IMR-90 (cell line): ENCODE measurements around the gene ACKR4. TPM values are rescaled to one million over a fixed set of nuclear protein-coding genes. Genes with fewer than 3 reads are reported as not detected.

ENCODE experiments used
- ATAC-seq: fragments of 200-7000 bp; cut with Tn5 transposase; 2 replicates; pipeline ENCODE4 v1.9.1; 2020; ENCODE audit warnings: low read depth, mild to moderate bottlenecking, moderate library complexity
- BruUV-seq: library from RNA; stranded (reverse); fragments of 400-500 nt; replicated peaks from 2 replicates; lab custom pipeline; 2021; lab: Mats Ljungman, UMichigan
- CTCF ChIA-PET: fragments of 300-600 bp; formaldehyde crosslinking; extraction: SDS; loops from one replicate; lab custom pipeline; 2021; ENCODE audit warnings: antibody characterized with exemption; lab: Yijun Ruan, JAX
- POLR2A ChIA-PET: fragments of 300-600 bp; sonication (Branson Sonifier 250); formaldehyde crosslinking; loops from one replicate; lab custom pipeline; 2022; ENCODE audit warnings: antibody characterized with exemption; ENCODE audit not compliant: unreplicated experiment; lab: Charles Lee
- DNase-seq: peaks from one replicate; pipeline ENCODE4 v3.0.0; 2013
- H2AFZ ChIP-seq: replicated peaks from 2 replicates; pipeline ENCODE3; 2013; ENCODE audit warnings: low read length, mild to moderate bottlenecking; ENCODE audit not compliant: poor library complexity
- H2AK5ac ChIP-seq: 2 replicates; pipeline ENCODE4 v1.6.1; 2013; ENCODE audit warnings: low read depth, low read length, inconsistent platforms
- H2AK9ac ChIP-seq: replicated peaks from 2 replicates; pipeline ENCODE3; 2013; ENCODE audit warnings: mild to moderate bottlenecking, low read depth, low read length, moderate library complexity; ENCODE audit not compliant: poor library complexity
- H2BK120ac ChIP-seq: 2 replicates; pipeline ENCODE4 v1.6.1; 2013; ENCODE audit warnings: low read depth, low read length, inconsistent platforms
- H2BK15ac ChIP-seq: 3 replicates; pipeline ENCODE4 v1.6.1; 2013; ENCODE audit warnings: low read depth, low read length, inconsistent platforms
- H2BK20ac ChIP-seq: 2 replicates; pipeline ENCODE4 v1.6.1; 2013; ENCODE audit warnings: low read depth, mild to moderate bottlenecking, inconsistent platforms, low read length, moderate library complexity
- H2BK5ac ChIP-seq: 2 replicates; pipeline ENCODE4 v1.6.1; 2013; ENCODE audit warnings: mild to moderate bottlenecking, low read depth, low read length, inconsistent platforms; ENCODE audit not compliant: poor library complexity, severe bottlenecking
- H3K14ac ChIP-seq: replicated peaks from 2 replicates; pipeline ENCODE4 v1.6.1; 2013; ENCODE audit warnings: low read depth, low read length, inconsistent platforms
- H3K18ac ChIP-seq: 2 replicates; pipeline ENCODE4 v1.6.1; 2013; ENCODE audit warnings: low read depth, low read length, control low read depth
- H3K23ac ChIP-seq: 2 replicates; pipeline ENCODE4 v1.6.1; 2013; ENCODE audit warnings: low read depth, low read length, inconsistent platforms
- H3K27ac ChIP-seq: 2 replicates; pipeline ENCODE4 v1.5.1; 2013; ENCODE audit warnings: mild to moderate bottlenecking, control low read depth, low read length; ENCODE audit not compliant: insufficient read depth
- H3K27me3 ChIP-seq: 2 replicates; pipeline ENCODE4 v1.6.1; 2013; ENCODE audit warnings: low read length; ENCODE audit not compliant: control insufficient read depth, insufficient read depth
- H3K36me3 ChIP-seq: 2 replicates; pipeline ENCODE4 v1.6.1; 2013; ENCODE audit warnings: low read length, mixed read lengths; ENCODE audit not compliant: control insufficient read depth, insufficient read depth
- H3K4ac ChIP-seq: 2 replicates; pipeline ENCODE4 v1.6.1; 2013; ENCODE audit warnings: low read depth, low read length, inconsistent platforms
- H3K4me1 ChIP-seq: 2 replicates; pipeline ENCODE4 v1.6.1; 2013; ENCODE audit warnings: low read length, mixed read lengths; ENCODE audit not compliant: control insufficient read depth, insufficient read depth
- H3K4me2 ChIP-seq: 2 replicates; pipeline ENCODE4 v1.6.1; 2013; ENCODE audit warnings: low read depth, mild to moderate bottlenecking, control low read depth, low read length, moderate library complexity
- H3K4me3 ChIP-seq: 2 replicates; pipeline ENCODE4 v1.5.1; 2013; ENCODE audit warnings: low read depth, mild to moderate bottlenecking, control low read depth, low read length, moderate library complexity; ENCODE audit not compliant: insufficient read depth
- H3K56ac ChIP-seq: 2 replicates; pipeline ENCODE4 v1.6.1; 2013; ENCODE audit warnings: low read length, inconsistent platforms; ENCODE audit not compliant: insufficient read depth; ENCODE audit errors: extremely low read depth
- H3K79me1 ChIP-seq, 2 experiments: 2 replicates each; pipeline ENCODE4 v1.6.1; 2013; ENCODE audit warnings: low read length in 2 of 2, inconsistent platforms in 1 of 2, low read depth in 1 of 2
- H3K9ac ChIP-seq: 2 replicates; pipeline ENCODE4 v1.6.1; 2013; ENCODE audit warnings: low read depth, low read length, control low read depth
- H3K9me1 ChIP-seq: 2 replicates; pipeline ENCODE4 v1.6.1; 2013; ENCODE audit warnings: low read length, inconsistent platforms; ENCODE audit not compliant: insufficient read depth
- H3K9me3 ChIP-seq: 2 replicates; pipeline ENCODE4 v1.6.1; 2013; ENCODE audit warnings: low read length; ENCODE audit not compliant: control insufficient read depth, insufficient read depth
- H4K20me1 ChIP-seq: 2 replicates; pipeline ENCODE4 v1.6.1; 2013; ENCODE audit warnings: low read length, inconsistent platforms; ENCODE audit not compliant: insufficient read depth
- H4K5ac ChIP-seq: 2 replicates; pipeline ENCODE4 v1.6.1; 2013; ENCODE audit warnings: mild to moderate bottlenecking, low read depth, low read length, control low read depth
- H4K8ac ChIP-seq, 2 experiments: 2 replicates each; pipeline ENCODE4 v1.6.1; 2013; ENCODE audit warnings: low read depth in 2 of 2, low read length in 2 of 2, control low read depth in 1 of 2, inconsistent platforms in 1 of 2
- H4K91ac ChIP-seq: 2 replicates; pipeline ENCODE4 v1.6.1; 2013; ENCODE audit warnings: low read depth, low read length, inconsistent platforms; ENCODE audit not compliant: insufficient read depth
- BHLHE40 ChIP-seq: fragments of 150-350 bp; IDR thresholded peaks from 2 replicates; pipeline ENCODE4 v1.6.1; 2016; ENCODE audit warnings: mild to moderate bottlenecking, low read depth, low read length
- CEBPB ChIP-seq: IDR thresholded peaks from 2 replicates; pipeline ENCODE4 v1.6.1; 2012; ENCODE audit warnings: low read depth, low read length, improper control_type of control experiment
- CHD1 ChIP-seq: IDR thresholded peaks from 2 replicates; pipeline ENCODE4 v1.6.1; 2012; ENCODE audit warnings: low read depth, low read length, improper control_type of control experiment
- CTCF ChIP-seq: conservative IDR thresholded peaks from 2 replicates; pipeline ENCODE4 v1.5.1; 2012; ENCODE audit warnings: mild to moderate bottlenecking, low read depth, low read length, improper control_type of control experiment
- ELK1 ChIP-seq: fragments of 150-350 bp; IDR thresholded peaks from 2 replicates; pipeline ENCODE4 v1.6.1; 2016; ENCODE audit warnings: low read depth, mild to moderate bottlenecking, low read length, moderate library complexity, borderline replicate concordance
- MAFK ChIP-seq: IDR thresholded peaks from 2 replicates; pipeline ENCODE4 v1.6.1; 2012; ENCODE audit warnings: low read depth, low read length, improper control_type of control experiment
- MXI1 ChIP-seq: IDR thresholded peaks from 2 replicates; pipeline ENCODE4 v1.6.1; 2012; ENCODE audit warnings: low read depth, mild to moderate bottlenecking, low read length, moderate library complexity, borderline replicate concordance
- POLR2A ChIP-seq: IDR thresholded peaks from 2 replicates; pipeline ENCODE4 v1.6.1; 2012; ENCODE audit warnings: mild to moderate bottlenecking, low read depth, low read length
- RCOR1 ChIP-seq: IDR thresholded peaks from 2 replicates; pipeline ENCODE4 v1.6.1; 2012; ENCODE audit warnings: mild to moderate bottlenecking, low read length, improper control_type of control experiment; ENCODE audit not compliant: insufficient replicate concordance
- SMC3 ChIP-seq: fragments of 150-350 bp; IDR thresholded peaks from 2 replicates; pipeline ENCODE4 v1.6.1; 2016; ENCODE audit warnings: low read depth, mild to moderate bottlenecking, antibody characterized with exemption, low read length, moderate library complexity
- WGBS, 2 experiments: methylation state at CpG; one replicate each; pipeline versions ENCODE4 v1.1.5 to v1.1.7; 2013; ENCODE audit warnings: missing lambda C conversion rate in 2 of 2; ENCODE audit not compliant: insufficient read length in 1 of 2; ENCODE audit errors: extremely low coverage in 2 of 2; 5-methylcytosine and 5-hydroxymethylcytosine counted together
- dilution Hi-C: fragments of 300-500 bp; cut with HindIII; formaldehyde crosslinking; loops from one replicate; pipeline ENCODE4 v1.14.3; 2018; ENCODE audit warnings: low sequenced_read_pairs; ENCODE audit not compliant: unreplicated experiment
- in situ Hi-C: fragments of 300-500 bp; cut with MboI; formaldehyde crosslinking; loops from 3 replicates; pipeline ENCODE4 v1.14.3; 2019; ENCODE audit warnings: low sequenced_read_pairs, inconsistent platforms, mixed read lengths
- intact Hi-C: fragments of 100-400 bp; cut with micrococcal nuclease; formaldehyde crosslinking; loops from 2 replicates; pipeline ENCODE4 v1.10.0; 2022
- polyA plus RNA-seq, 3 experiments: library from polyadenylated mRNA; depleted of rRNA; stranded (reverse); fragments of >200 nt; gene quantifications; 2 replicates each; pipeline ENCODE4 v1.2.3, GENCODE V29; 2012; ENCODE audit warnings: low replicate concordance in 1 of 3
- total RNA-seq: library from RNA; depleted of rRNA; stranded (reverse); fragments of >200 nt; gene quantifications from 2 replicates; pipeline ENCODE4 v1.2.3, GENCODE V29; 2012

ACKR4 gene
- total and polyA plus RNA-seq, 2 of the 4 experiments (the other 2 are of a cell fraction): 0.18 TPM; not detected in 1

GRCh38 chr3:132550579-132551305 lies 46.3 kb upstream of the ACKR4 start (continued):
- no peak for TF ChIP-seq BHLHE40

- ChIA-PET POLR2A (no interaction called here), CTCF (interaction anchor here (1.0 kb wide), 1 partner anchor 69 kb away, joined by 3 read pairs; no protein-coding TSS in a partner anchor)
- TF ChIP-seq POLR2A: no peak
- no peak for TF ChIP-seq RCOR1
- no peak for TF ChIP-seq BHLHE40
- no peak for TF ChIP-seq ELK1
- TF ChIP-seq MXI1: no peak
- TF ChIP-seq CEBPB: no peak
- TF ChIP-seq MAFK: no peak
- no peak for TF ChIP-seq CTCF
- TF ChIP-seq SMC3: no peak
- no peak for TF ChIP-seq CHD1
- no peak overlapping the region; the same call in 1 of the 2 replicates for H3K14ac ChIP-seq
- H4K5ac ChIP-seq: no peak overlapping the region
- H4K91ac ChIP-seq: no peak overlapping the region; the same call in 1 of the 2 replicates
- no peak for DNase-seq
- no peak overlapping the region for H3K27ac ChIP-seq
- H3K56ac ChIP-seq: no peak overlapping the region
- H2AFZ ChIP-seq: no peak overlapping the region
- no peak for ATAC-seq
- peaks cover 13% of the 10 kb centered on the region for H3K4me1 ChIP-seq
- H2BK15ac ChIP-seq: 0 out of 3 replicates have a peak overlapping the region, but pooled peaks have one; percentile 34
- no peaks in the 10 kb centered on the region for H3K79me1 ChIP-seq
- no peaks in the 10 kb centered on the region for H3K9me3 ChIP-seq
- in situ Hi-C loops: no loop called here
- no peak overlapping the region for H3K23ac ChIP-seq
- H2BK5ac ChIP-seq: no peak overlapping the region
- no peak overlapping the region for H3K4me3 ChIP-seq
- H4K8ac ChIP-seq: peak overlapping the region in 1 of 2 experiments; percentile 9; a peak in 1 of 4 replicates
- BruUV-seq: no TSS peak
- no peak overlapping the region for H3K9ac ChIP-seq
- 0 out of 2 replicates have a peak overlapping the region, but pooled peaks have one; percentile 14 for H2AK5ac ChIP-seq
- H3K9me1 ChIP-seq: peaks cover 13% of the 10 kb centered on the region
- WGBS, 2 experiments: 80% methylated on average over 2 of the region's 6 CpGs; no CpG with 5 or more reads in 1 of the 2 experiments
- H3K4ac ChIP-seq: peak overlapping the region; percentile 48; the same call in 1 of the 2 replicates
- H2BK120ac ChIP-seq: no peak overlapping the region; the same call in 1 of the 2 replicates
- H4K20me1 ChIP-seq: no peaks in the 10 kb centered on the region
- 0 out of 2 replicates have a peak overlapping the region, but pooled peaks have one; percentile 5 for H2BK20ac ChIP-seq
- no peaks in the 10 kb centered on the region for H3K27me3 ChIP-seq
- peaks cover 2% of the 10 kb centered on the region; the same call in 1 of the 2 replicates for H3K36me3 ChIP-seq
- H2AK9ac ChIP-seq: peak overlapping the region; percentile 11
- intact Hi-C loops: no loop called here
- H3K4me2 ChIP-seq: no peak overlapping the region
- dilution Hi-C loops: no loop called here
- no peak overlapping the region for H3K18ac ChIP-seq
Observed at GRCh38 chr3:132553826-132554225, 43.2 kb upstream of the ACKR4 start.
